Epithelial cell of esophagus (primary cell): ENCODE measurements around the gene TCEAL4.

Source experiments
- DNase-seq: peaks from one replicate; pipeline ENCODE4 v3.0.0; 2010; ENCODE audit warnings: low read depth
- H3K4me3 ChIP-seq: 2 replicates; pipeline ENCODE4 v1.5.1; 2011; ENCODE audit warnings: mild to moderate bottlenecking, low read length, control low read depth
- CTCF ChIP-seq: IDR thresholded peaks from 2 replicates; pipeline ENCODE4 v1.5.1; 2011; ENCODE audit warnings: low read depth, mild to moderate bottlenecking, low read length, control low read depth, inconsistent platforms; ENCODE audit not compliant: insufficient read depth; ENCODE audit errors: missing control alignments

TCEAL4 gene

DNA sequence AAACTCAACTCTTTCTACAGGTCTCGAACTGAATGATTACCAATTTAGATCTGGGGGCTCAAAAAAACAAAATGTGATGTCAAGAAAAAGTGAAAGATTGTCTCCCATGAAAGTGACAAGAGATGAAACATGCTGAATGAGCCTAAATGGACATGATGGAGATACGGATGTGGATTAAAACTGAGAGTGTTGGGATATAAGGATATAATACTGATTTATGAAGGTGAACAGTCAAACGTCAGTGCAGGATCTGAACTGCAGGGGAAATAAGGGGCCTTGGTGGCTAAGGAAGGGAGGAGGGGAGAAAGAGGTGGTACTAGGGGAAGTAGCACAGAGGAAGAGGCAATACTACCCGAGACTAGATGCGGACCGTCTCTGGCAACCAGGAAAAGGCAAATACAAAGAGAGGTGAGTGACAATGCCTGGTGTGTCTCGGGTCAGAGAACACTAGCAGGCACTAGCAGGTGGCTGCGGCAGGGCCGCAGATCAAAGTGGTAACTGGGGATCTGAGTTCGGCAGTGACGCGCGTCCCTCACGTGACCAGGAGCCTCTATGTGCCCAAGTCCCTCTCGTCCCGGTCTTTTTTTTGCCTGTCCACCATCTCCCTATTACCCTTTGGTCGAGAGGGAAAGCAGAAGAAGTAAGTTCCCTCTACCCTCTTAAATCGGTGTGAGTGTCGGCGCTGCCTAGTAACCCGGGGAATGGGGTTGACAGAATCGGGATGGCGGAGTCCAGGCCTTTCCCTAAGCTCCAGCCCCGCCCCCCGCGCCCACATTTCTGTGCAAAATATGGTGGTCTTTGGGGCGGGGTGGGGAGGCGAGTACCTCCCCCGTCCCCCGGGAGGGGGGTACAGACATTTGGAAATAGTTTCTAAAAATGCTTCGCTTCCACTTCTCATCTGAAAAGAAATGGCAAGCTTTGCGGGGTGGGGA is 43.3 kb downstream of the TCEAL4 start, which contains the start of gene TCEAL1:
Gene TCEAL1 (plus strand): TSS at position 590 of the 932 bp plus-strand sequence. CDS start 942 bp downstream, outside the sequence.
- H3K4me3 ChIP-seq, result peak within 1 kb of the TSS; percentile 57
- peak; percentile 11 for DNase-seq
- TF ChIP-seq CTCF, result no peak

GRCh38 chrX:103629318-103630170 is 44.2 kb downstream of the TCEAL4 start:
- peak overlapping the region; percentile 57 for H3K4me3 ChIP-seq
- DNase-seq, result peak; percentile 48
- TF ChIP-seq CTCF, result peak; percentile 43

GRCh38 chrX:103630171-103630511 is 44.8 kb downstream of the TCEAL4 start:
- H3K4me3 ChIP-seq, result peak overlapping the region; percentile 57
- no peak for TF ChIP-seq CTCF
- no peak for DNase-seq

- no peak for TF ChIP-seq CTCF
- no peak overlapping the region for H3K4me3 ChIP-seq
- DNase-seq, result no peak
Measured at GRCh38 chrX:103631145-103631544, 45.8 kb downstream of the TCEAL4 start.

- peak; percentile 21 for DNase-seq
- no peak for TF ChIP-seq CTCF
- H3K4me3 ChIP-seq, result no peak overlapping the region
Measured at GRCh38 chrX:103635436-103635835, 50.1 kb downstream of the TCEAL4 start.
